G401 (cell line): Measurements from ENCODE around the gene IL4R. TPM values are rescaled to one million over a fixed set of nuclear protein-coding genes. Genes with fewer than 3 reads are reported as not detected.
"Not testable (repeated sequence)": the region's sequence is repeated elsewhere in the genome, so short reads cannot be mapped to it uniquely, and the experiment has no call there.

Experiments used
- DNase-seq: peaks from one replicate; pipeline ENCODE4 v3.0.0-alpha.2; 2015; ENCODE audit warnings: low spot score
- in situ Hi-C: cut with HindIII; loops from 2 replicates; pipeline ENCODE4 v1.10.0; 2016; ENCODE audit warnings: low sequenced_read_pairs, mixed read lengths
- total RNA-seq: library from RNA; depleted of rRNA; stranded (reverse); fragments of >200 nt; shearing (Covaris generic); gene quantifications from 2 replicates; pipeline ENCODE4 v1.2.3, GENCODE V29; 2014; rRNA removed

The IL4R gene
- total RNA-seq, 1 experiment from 2014 or later: 22.7 TPM

DNA sequence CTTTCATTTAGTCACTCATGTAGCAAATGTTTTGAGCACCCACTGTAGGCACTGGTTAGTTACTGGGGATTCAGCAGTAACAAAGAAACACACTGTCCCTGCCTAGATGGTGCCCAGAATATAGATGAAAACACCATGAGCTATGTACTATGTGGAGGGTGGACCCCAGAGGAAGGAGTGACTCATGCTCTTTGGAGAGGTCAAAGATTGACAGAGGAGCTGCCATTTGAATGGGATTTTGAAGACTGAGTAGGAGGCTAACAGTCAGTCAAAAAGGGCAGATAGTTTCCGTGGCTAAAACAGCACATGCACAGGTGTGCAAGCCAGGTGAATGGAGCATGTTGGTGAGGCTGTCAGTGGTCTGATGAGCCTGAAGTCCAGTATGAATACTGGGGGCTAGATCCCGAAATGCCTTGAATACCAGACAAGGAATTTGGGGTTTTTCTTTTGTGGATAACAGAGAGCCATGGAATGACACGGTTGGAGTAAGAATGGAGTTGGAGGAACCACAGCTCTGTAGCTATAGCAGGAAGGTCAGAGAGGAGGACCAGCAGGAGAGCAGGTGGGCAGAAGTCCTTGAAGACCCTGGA lies 94.3 kb downstream of the IL4R start:
- in situ Hi-C loops: no loop called here
- no peak for DNase-seq

DNA sequence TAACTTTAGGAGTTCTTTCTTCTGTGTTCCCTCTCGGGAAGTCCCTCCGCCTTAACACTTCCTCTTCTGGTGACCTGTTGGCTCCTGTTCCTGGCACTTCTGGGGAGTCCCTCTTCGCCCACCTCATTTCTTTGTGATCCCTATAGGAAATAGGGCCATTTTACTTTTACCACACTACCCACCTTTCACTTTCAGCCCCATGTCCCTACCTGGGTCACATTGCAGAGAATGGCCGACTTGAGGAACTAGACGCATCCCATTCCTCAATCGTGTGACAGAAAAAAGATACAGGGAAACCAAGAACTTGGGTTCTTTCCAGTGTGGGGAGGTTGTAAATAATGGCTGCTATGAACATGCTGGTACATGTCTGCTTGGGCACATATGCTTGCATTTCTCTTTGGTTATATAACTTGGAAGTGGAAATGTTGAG lies 94.8 kb downstream of the IL4R start:
- no peak for DNase-seq
- in situ Hi-C loops: no loop called here

DNA sequence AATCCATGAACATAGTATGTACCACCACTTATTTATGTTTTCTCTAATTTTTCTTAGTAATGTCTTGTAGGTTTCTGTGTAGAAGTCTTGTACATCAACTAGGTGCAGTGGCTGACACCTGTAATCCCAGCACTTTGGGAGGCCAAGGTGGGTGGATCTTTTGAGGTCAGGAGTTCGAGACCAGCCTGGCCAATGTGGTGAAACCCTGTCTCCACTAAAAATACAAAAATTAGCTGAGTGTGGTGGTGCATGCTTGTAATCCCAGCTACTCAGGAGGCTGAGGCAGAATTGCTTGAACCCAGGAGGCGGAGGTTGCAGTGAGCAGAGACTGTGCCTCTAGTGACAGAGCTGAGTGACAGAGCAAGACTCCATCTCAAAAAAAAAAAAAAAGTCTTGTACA lies 96.2 kb downstream of the IL4R start:
- in situ Hi-C loops, DNase-seq: not testable (repeated sequence)

GRCh38 chr16:27410761-27411160 lies 97.0 kb downstream of the IL4R start:
- DNase-seq: no peak
- in situ Hi-C loops: no loop called here

DNA sequence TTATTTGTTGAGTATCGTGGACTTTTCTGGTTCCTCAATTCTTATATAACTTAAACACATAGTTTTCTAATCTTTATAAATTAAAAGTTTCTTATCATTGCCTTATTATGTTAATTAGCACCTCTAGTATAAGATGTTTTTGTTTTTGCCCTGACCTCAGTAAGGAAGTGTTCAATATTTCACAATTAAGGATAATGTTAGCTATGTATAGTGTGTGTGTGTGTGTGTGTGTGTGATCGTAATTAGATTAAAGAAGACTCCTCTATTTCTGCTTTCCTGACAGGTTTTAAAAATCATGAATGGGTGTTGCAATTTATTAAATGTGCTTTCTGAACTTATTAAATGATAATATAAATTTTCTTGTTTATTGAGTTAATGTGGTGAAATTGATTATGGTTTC lies 100.2 kb downstream of the IL4R start:
- DNase-seq: no peak
- in situ Hi-C loops: no loop called here

Other genes with a start within 250 kb of the IL4R start
- not detected in 2 replicates for gene C16orf82, start 247.0 kb upstream of the IL4R start, total RNA-seq
- gene KDM8, start 110.4 kb upstream of the IL4R start, total RNA-seq: 7.4 and 11.5 TPM in 2 replicates
- 16.1 and 32.5 TPM in 2 replicates for gene NSMCE1, start 45.2 kb upstream of the IL4R start, total RNA-seq
- 0.18 TPM in 1 of 2 replicates, not detected in the other for gene IL21R, start 88.2 kb downstream of the IL4R start, total RNA-seq
- 125 and 154 TPM in 2 replicates for gene GTF3C1, start 235.9 kb downstream of the IL4R start, total RNA-seq
- gene KATNIP, start 236.2 kb downstream of the IL4R start, total RNA-seq: 10.7 and 13.7 TPM in 2 replicates